Stimulated activated CD4-positive, alpha-beta T cell treated with anti-CD3 and anti-CD28 coated beads, Interleukin-12 subunit alpha, Interleukin-12 subunit beta, amount 100 ng/mL, for 4 hours (primary cell): Measurements from ENCODE around the gene NPC2.
"Not testable (repeated sequence)": the region's sequence is repeated elsewhere in the genome, so short reads cannot be mapped to it uniquely, and the experiment has no call there.

Experiments used
- DNase-seq: peaks from one replicate; pipeline ENCODE4 v3.0.0-alpha.2; 2020

Gene NPC2

DNA sequence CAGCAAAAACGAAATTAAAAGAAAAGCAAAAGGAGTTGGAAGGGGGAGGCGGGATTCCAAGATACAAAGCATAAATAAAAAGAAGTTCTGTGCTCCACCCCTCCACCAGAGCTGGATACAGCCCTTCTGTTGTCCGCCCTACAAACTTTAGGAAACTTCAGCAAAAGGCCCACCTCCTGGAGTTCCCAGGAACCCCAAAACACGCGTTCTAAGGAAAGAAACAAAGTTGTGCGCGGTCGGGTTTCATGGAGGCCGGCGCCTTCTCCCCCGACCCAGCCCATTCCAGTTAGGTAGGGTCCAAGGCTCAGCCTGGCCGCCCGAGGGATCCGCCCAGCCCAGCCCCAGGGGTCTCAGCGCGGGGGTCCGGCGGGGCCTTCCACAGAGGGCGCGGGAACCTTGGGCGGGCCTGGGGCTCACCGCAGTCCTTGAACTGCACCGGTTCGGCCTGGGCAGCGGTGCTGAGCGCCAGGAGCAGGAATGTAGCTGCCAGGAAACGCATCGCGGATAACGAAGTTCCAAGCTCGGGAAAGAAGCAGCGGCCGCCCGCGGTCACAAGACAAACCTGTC lies at the start of gene NPC2:
TSS of gene NPC2 (minus strand) at position 530 of the 567 bp plus-strand sequence. CDS start at position 499, 31 bp downstream.
- no peak for DNase-seq

DNA sequence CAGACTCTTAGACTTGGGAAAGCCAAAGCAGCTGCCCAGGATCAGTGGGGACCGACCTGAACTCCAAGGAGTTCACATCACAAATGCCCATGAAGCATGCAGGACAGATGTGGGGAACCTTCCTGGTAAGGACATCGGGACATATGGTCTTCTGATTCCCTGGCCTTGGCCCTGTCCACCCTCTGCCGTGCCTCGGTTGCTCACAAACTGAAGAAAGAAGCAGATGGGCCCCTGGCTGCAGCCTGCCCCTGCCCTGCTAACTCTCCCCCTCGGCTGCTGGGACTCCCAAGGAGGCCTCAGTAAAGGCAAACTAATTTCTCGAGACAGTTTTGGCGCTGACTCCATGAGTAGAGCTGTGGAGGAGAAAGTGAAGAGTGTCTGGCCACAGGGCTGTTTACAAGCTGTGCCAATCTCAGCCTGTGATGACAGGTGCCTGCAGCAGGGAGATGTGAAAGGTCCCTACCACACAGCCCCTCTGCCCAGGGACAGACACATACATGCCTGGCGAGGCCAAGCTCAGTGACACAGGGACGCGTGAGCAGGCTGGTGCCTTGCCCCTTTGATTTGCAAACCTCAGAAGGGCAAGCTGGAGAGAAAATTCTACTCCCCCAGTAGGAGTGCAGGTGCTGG lies 49.1 kb upstream of the NPC2 start:
- no peak for DNase-seq

DNA sequence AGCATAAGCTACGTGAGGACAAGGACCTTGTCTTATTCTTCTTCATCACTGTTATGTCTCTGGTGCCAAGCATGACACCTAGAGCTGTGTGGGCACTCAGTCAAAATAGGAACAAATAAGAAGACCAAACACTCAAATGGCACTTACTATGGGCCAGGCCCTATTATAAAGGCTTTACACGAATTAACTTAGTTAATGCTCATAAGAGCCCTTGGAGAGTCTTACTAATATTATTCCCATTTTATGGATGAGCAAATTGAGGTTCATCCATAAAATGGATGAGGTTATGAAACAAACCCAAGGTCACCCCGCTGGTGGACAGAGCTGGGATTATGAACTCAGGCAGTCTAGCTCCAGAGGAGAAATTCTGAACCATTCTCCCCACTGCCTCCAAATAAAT lies 48.1 kb upstream of the NPC2 start:
- DNase-seq: no peak

DNA sequence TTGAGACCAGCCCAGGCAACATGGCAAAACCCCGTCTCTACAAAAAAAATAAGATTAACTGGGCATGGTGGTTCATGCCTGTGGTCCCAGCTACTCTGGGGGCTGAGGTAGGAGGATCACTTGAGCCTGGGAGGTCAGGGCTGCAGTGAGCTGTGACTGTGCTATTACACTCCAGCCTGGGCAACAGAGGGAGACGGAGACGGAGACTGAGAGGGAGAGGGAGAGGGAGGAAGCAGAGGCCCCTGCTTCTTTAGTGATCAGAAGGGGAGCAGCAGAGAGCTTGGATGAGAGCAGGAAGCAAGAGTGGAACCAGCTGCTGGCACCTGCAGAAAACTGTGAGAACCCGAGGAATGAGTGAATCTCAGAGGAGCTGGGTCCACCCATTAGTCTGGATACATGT lies 46.4 kb upstream of the NPC2 start:
- no peak for DNase-seq

DNA sequence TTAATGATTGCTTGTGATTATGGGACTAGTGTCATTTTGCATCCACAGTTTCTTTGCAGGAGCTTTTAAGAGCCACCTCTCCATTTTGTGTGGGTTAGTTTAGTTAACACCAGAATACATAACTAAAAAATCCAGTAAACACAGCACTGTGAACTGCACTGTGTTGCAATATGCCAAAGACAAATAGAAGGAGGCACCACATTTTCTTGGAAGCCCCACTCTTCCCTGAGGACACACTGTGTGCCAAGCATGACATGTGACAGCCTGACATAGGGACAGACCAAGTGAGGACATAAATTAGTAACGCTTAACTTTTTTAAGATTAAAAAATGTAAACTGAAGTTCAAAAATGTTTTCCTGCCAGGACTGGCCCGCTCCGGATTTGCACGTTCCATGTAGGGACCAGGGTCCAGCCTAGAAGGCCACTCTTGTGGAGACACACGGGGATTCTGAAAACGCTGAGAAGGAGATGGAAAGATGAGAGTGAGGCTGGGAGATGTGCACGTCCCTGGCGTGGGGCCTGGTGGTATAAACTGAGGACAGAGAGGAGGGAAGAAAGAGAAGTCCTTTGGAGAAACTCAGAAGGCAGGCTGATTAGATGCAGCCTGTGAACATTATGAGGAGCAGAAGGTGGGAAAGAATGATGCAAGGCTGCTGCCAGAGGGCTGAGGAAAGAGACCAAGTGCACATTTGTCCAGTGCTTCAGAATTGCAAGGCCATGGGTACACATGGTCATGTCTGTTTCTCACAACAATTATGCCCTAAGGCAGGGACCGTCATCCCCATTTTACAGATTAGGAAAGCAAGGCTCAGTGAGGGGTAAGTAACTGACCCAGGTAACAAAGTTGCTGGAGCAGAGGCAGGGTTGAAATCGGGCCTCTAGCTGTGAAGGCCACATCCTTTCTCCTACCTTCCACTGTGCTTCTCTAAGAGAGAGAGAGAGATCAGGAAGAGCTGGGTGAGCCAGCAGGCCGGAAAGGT lies 45.6 kb upstream of the NPC2 start:
- no peak for DNase-seq

DNA sequence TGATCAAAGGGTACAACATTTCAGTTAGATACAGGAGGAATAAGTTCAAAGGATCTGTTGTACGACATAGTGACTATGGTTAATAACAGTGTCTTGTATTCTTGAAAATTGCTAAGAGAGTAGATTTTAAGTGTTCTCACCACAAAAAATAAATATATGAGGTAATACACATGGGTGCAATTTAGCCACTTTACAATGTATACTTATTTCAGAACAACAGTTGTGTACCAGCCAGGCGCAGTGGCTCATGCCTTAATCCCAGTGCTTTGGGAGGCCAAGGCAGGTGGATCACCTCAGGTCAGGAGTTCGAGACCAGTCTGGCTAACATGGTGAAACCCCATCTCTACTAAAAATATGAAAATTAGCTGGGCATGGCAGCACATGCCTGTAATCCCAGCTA lies 43.2 kb upstream of the NPC2 start:
- not testable (repeated sequence) for DNase-seq

DNA sequence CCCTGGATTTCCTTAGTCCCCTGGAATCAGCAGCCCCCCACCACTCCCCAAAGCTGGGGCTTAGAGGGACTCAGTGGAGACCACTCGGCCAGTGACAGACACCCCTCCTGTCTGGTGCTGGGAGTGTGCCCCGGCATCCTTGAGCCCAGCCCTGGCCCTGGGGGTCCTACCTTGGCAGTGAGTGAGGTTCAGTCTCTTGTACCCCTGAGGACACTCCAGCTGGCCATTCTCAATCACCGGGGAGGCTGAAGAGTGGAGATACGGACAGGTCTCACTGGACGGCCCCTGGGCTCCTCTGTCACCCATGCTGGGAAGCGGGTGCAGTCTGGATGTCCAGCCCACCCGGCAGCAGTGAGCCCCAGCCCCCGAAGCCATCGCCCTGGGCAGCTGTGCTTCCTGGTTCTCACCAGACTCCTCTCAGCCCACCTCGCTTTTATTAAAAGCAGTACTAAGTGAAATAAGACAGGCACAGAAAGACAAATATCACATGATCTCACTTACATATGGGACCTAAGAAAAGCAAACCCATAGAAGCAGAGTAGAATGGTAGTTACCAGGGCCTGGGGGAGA lies 42.7 kb upstream of the NPC2 start:
- no peak for DNase-seq

DNA sequence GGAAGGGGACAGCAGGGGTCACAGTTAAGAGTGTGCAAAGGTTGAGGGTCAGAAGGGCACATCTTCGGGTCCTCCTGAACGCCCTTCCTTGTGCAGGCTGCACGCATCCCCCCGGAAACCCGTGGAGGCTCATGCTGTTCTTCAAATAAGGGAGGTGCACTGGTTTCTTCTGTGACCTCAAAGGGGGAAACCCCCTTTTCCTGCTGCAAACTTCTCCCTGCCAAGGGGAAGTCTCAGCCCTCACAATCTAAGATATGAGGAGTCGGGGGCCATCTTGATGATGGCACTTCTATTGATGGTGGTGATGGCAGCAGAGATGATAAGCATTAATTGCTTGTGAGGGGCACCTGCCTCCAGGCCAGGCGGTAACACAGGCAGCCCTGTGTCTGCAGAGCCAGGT lies 40.5 kb upstream of the NPC2 start:
- no peak for DNase-seq

DNA sequence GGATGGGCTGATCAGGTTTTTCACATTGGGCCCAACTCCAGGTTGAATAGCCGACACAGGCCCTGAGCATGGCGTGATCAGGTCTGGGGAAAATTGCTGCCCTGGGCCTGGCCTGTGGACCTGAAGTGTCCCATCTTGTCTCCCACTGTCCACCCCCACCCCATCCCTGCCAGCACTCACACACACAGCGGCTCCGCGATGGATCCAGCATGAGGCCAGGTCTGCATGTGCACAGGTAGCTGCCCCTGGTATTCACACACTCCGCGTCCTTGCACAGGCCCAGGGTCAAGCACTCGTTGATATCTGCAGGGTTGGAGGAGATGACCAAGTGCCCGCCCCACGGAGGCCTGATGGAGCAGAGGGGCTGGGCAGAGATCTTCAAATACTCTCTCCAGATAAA lies 39.1 kb upstream of the NPC2 start:
- DNase-seq: no peak

DNA sequence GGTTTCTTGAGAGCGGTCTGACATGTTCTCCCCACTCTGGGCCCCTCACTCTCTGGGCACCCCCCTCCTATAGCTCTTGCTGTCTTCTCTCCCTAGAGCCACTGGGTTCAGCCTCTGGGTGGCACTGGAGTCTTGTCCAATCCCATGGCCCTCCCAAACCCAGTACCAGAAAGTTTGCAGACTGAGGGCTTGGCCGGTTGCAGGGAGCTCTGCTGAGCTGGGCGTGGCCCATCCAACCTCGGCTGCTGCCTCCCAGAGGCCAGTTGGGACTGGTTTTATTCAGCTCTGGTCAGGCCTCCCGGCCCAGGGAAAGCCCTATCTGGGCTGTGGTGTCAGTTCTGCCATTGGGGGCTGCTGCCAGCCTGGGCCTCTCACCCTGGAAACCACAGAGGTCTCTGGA lies 38.4 kb upstream of the NPC2 start:
- no peak for DNase-seq

DNA sequence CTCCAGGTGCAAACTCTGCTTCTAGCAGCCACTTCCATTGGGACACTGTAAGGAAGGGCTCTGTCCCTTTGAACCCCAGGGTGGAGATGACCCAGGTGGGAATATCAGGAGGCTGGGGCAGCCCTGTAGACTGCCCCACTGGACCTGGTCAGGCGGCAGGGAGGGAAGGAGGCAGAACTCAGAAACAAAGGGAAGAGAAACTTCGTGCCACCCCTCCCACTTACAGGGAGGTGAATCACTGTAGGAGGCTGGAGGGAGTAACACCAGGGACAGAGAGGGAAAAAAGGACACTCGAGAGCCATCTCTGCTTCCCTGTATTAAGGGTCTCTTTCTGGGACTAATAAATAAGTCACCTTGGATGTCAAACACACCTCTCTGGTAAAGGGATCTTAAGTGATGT lies 37.9 kb upstream of the NPC2 start:
- DNase-seq: no peak

DNA sequence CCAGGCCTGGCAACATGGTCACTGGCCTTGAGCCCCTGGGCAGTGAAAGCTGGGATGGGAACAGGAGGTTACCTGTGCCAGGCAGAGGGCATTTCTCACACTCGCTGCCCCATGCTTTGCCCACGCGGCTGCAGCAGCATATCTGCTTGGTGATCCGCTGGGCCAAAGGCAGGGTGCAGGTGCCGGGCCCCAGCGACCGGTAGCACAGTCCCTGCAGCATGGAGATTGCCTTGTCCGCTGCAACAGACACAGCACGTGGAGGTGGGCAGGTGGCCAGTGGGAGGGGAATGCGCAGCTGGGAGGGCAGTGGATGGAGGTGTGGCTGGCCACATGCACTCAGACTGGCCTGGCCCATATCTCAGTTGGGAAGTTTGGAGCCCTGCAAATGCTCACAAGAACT lies 35.8 kb upstream of the NPC2 start:
- DNase-seq: no peak

DNA sequence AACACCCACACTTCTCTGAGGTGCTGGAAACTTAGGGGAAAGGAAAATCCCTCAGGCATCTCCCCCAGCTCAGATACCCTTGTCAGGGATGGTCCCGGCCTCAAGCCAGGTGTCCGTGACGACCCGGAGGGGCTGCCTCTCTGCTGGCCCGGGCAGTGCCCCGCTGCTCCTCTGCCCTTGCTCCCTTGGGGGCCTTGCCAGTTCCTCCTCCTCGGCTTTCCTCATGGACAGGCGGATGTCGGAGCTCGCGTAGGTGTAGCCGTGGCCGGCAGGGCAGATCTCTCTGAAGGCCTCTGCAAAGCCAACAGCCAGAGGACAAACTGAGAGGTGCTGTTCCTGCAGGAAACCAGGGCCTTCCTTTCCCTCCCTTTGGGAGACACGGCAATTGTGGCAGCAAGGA lies 35.3 kb upstream of the NPC2 start:
- no peak for DNase-seq

DNA sequence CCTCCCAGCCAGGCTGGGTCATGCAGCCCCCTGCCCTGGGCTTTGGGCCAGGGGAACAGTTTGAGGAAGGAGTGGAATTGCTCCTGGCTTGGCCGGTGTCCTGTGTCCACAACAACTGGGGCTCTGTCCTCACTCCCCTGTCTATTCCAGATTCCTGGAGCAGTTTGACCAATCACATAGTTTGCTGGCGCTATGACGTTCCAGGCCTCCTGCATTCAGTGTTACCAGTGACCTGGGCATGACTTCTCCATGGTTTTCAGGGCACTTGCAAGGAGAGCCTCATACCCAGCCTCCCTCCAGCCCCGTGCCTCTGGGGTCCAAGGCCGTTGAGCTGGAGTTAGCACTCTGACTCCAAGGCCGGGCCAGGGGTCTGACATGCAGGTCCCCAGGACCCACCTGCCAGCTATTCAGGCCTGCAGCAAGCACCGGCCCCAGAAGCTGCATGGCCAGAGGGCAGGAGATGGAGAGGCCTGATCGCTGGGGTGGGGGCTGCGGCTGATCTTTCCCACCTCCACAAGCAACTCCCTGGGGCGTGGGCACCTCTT lies 34.7 kb upstream of the NPC2 start:
- no peak for DNase-seq

DNA sequence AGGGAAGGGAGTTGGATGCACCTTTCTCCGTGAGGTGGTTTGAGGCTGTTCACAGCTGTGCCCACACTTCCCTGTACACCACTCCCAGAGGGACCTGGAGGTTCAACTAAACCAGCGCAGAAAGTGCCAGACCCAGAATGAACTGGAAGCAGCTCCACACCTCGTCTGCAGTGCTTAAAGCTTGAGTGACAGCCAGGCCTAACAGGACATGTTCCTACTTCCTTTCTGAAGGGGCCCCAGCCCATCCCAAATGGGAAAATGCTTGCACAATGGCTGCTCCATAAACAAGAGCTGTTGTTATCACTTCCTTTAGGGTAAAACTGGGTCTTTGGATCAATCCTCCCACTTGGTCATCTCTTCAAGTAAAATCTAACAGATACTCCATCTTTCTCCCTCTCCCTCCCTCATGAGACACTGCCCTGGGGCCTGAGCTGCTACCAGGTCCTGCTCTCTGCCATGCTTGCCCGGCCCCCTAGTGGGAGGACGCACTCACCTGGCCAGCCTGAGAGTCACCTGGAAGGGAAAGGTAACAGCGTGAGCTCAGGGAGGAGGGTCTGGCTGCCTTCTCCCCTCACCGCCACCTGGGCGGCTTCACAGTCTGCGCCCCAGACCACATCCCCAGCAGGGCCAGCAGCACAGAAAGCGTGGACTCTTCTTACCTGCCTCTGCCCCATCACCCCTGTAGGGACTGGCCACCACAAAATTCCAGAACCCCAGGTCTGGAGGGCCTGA lies 33.9 kb upstream of the NPC2 start:
- no peak for DNase-seq

DNA sequence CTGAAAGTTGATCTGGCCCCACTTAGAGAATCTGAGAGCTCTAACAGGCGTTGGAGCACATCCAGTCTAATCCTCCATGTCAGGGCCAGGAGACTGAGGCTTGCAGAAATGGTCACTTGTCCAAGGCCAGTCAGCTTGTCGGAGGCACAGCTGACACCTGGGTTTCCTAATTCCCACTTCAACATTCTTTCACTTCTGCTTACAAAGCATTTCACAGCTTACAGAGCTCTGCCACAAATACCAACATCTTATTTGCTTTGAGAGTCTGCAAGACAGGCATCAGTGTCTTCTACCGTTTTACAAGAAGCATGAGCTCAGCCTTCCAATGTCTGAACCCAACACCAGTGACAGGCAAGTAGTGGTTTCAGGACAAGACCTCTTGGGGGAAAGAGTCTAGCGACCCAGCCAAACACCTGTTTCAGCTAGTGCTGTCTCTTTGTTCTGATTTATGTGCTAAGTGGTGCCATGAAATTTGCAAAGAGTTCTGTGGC lies 32.3 kb upstream of the NPC2 start:
- no peak for DNase-seq

DNA sequence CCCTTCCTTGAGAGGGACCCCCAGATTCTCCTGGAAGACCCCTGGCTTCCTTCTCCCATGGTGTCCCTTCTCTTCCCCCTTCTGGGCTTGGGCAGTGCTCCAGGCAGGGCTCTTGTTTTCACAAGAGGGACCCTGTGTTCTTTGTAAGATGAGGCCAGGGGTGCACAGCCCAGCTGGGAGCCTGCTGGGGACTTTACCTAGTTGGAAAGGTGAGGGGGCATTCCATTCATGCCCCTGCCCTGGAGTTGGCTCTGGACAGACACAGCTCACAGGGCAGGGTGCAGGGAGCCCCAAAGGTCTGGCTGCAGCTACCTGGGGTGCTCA lies 31.7 kb upstream of the NPC2 start:
- DNase-seq: no peak

DNA sequence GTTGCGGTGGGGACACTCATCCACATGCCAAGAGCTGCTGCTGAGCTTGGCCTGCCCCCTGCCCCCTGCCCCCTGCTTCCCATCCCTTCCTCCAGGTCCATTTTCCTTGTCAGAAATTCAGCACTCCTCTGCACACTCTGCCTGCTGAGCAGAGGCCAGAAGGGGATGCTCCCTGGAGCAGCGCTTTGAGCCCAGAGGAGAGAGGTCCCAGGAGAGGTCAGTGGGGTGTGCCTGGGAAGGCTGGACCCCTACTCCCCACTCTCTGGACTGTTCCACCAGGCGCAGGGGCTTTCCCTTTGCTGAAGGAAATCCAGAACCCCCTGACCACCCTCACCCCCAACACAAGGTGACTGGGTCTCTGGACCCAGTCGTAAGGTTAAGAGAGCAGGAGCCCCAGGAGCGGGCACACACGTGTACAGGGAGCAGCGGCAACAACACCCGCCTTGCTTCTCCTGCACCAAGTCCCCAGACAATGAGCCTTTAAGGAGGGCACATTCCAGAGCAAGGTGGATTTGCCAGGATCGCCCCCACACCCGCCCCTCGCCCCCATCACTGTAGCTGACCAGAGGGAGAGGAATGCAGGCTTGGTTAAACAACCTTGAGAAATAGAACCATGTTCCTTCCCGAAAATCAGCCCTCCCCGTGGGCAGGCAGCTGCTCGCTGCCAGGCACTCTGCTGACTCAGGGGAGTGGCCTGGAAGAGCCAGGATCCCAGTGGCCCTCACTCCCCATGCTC lies 31.1 kb upstream of the NPC2 start:
- no peak for DNase-seq

DNA sequence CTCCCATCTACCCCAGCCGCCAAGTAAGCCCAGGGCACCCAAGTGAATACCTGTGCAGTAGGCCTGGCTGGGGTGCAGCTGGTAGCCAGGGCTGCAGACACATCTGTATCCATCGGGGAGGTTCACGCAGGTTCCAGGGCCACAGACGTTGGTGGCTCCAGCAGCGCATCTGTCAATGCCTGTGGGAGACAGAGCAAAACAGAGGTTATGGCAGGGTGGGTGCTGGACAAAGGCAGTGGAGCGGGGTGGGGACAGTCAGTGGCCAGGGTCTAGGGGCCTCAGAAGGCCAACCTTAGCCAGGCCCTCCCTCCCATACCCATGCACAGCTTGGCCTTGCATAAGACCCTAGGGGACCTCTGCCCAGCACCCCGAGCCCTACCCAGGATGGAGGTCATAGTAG lies 29.6 kb upstream of the NPC2 start:
- DNase-seq: no peak

DNA sequence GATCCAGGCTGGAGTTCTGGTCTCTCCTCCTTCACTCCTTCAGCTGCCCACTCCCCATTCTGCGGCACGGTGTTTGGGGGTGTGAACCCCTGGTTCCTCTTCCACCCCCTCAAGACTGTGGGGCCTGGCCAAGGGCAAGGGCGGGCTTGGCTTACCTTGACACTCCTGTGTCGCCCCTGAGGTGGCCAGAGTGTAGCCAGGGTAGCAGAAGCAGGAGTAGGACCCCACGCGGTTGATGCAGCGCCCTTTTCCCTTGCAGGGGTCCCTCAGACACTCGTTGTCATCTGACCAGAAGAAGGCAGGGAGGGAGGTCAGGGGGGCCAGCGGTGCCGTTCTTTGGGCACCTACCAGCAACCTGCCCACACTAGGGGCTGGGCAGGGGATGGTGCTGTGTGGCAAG lies 28.7 kb upstream of the NPC2 start:
- no peak for DNase-seq

DNA sequence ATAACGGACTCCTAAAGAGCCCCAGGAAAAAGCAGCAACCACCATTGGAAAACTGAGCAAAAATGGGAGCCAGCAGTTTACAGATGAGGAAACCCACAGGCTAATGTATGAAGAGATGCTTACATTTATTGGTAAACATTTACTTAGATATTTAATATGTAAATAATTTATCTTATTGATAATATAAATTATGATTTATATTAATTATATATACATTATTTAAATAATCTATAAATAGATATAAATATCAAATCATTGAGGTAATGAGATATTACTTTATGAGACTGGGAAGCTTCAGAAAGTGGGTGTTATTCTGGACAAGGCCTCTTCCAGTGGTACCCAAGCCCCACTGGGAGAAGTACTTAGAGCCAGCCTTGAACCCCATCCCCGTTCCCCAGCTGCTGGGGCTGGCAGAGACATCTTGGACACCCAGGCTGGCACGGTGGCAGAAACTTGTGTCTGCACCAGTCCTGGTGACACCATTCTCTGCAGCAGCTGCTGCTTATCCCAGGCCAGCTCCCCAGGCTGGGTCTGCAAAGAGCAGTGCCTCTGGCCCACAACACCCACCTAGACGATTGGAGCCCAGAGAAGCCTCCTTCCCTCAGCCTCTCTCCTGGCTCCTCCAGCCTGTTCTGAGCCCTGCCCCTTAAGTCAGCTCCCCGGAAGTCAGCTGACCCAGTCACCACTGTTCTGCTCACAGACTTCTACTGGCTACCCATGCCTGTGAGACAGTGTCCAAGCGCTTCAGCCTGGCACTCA lies 26.4 kb upstream of the NPC2 start:
- no peak for DNase-seq
